GM21423 (cell line): ENCODE data around the gene NT5DC2.
"Not testable (repeated sequence)": the region's sequence is repeated elsewhere in the genome, so short reads cannot be mapped to it uniquely, and the experiment has no call there.

Experiments
- ATAC-seq: cut with Tn5 transposase; IDR thresholded peaks from one replicate; pipeline ENCODE4 v1.9.1; 2021; ENCODE audit warnings: mild to moderate bottlenecking, moderate library complexity; ENCODE audit not compliant: unreplicated experiment

NT5DC2 gene

GRCh38 chr3:52537726-52538421 is 4.2 kb upstream of the NT5DC2 start:
- ATAC-seq = no peak

DNA sequence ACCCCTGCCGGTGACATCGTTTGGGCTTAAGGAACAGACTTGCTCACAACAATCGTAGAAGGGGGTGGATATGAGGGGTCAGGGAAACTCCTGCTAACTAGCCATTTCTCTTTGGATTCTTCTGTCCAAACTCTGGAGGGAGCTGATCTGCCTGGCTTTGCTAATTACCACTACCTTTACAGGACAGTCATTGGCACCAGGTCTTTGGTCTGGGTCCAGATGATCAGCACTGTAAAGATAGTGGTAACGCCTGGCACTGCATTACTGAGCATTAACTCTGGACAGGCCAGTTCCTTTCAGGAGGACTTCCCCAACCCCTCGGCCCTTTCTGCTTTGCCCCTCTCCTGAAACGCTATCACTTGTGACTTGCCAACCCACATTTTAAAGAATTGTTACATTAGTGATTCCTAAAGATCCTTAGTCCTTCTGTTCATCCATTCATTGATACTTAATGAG is 3.5 kb upstream of the NT5DC2 start:
- ATAC-seq = no peak

- peak; percentile 83 for ATAC-seq
Observed at GRCh38 chr3:52536369-52537164, 2.9 kb upstream of the NT5DC2 start, which contains the start of gene UQCC5. Gene UQCC5, plus strand, starts transcription at chr3:52536605. Its CDS starts 151 bp downstream, at chr3:52536756.

GRCh38 chr3:52536112-52536368 is 2.4 kb upstream of the NT5DC2 start:
- ATAC-seq = no peak

GRCh38 chr3:52535411-52536111 is 1.9 kb upstream of the NT5DC2 start:
- no peak for ATAC-seq

GRCh38 chr3:52534281-52535183 is 875 bp upstream of the NT5DC2 start:
- ATAC-seq = no peak

DNA sequence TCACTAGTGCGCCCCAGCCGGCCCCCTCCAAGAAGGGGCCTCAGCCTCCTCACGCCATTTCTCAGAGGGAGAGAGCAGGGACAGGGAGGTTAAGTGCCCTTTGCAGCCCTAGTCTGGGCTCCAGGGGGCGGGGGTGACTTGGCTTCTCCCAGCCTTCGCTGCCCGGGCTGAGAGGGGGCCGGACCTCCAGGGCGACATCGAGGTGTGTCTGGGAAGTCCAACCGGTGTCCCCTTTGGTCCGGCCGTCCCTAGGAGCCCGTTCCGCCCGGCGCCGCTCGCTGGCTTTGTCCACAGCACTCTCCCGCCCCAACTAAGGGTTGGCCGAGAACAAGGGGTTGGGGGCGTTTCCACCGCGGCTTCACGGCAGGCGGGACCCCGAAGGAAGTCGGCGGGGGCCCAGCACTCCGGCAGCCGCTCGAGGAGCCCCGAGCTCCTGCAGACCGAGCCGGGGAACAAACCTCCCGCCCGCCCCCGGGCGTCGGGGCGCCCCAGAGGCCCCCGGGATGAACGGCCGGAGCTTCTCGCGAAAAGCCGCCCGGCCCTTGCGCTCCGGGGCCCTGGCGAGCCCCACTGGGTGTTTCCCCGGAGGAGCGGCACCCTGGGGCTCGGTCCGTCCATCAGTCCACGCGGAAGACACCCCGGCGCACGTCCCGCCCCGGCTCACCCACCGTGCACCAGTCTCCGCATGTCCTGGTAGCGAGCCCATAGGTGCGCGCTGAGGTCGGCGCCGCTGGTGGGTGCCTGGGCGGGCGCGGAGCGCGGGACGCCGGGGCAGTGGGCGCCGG is 627 bp downstream of the NT5DC2 start:
- peak; percentile 2 for ATAC-seq

- no peak for ATAC-seq
Observed at GRCh38 chr3:52532517-52532837, 1.2 kb downstream of the NT5DC2 start.

- no peak for ATAC-seq
Observed at GRCh38 chr3:52531860-52532516, 1.7 kb downstream of the NT5DC2 start.

- ATAC-seq = no peak
Observed at GRCh38 chr3:52530918-52531826, 2.5 kb downstream of the NT5DC2 start.

- no peak for ATAC-seq
Observed at GRCh38 chr3:52529376-52530333, 4.0 kb downstream of the NT5DC2 start.

GRCh38 chr3:52528586-52529375 is 4.9 kb downstream of the NT5DC2 start:
- no peak for ATAC-seq

DNA sequence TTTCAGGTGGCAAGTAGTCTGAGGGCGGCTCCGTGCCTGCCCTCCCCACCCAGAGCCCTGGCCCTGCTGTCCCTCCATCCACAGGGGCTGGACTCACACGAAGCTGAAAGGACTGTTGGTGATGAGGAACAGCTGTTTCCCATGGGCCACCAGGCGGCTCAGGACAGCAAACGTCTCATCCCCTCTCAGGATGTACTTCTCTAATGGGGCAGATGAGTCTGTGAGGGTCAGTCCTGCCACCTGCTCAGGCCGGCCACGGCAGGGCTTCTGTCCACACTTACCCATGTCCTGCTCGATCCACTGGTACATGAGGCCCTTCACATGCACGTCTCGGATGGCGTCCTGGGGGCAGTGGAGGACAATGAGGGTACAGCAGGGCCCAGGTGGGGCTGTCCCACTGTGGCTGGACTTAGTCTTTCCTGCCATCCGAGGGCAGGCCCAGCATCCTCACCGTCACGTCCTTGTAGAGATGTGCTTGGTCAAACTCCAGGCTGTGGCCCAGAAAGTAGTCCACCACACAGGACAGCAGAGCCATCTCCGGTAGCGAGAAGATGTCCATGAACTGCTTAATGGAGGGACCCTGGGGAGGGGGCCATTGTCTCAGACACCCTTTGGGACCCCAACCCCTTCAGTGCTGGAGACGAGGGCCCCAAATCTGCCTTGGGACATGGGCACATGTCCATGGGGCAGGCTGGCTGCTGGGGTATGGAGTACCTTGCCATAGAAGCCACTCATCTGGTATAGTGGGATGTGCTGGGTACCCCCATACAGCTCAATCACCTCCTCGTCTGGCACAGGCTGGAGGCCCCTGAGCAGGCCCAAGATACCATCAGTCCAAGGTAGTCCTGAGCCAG is 5.7 kb downstream of the NT5DC2 start:
- ATAC-seq = no peak

DNA sequence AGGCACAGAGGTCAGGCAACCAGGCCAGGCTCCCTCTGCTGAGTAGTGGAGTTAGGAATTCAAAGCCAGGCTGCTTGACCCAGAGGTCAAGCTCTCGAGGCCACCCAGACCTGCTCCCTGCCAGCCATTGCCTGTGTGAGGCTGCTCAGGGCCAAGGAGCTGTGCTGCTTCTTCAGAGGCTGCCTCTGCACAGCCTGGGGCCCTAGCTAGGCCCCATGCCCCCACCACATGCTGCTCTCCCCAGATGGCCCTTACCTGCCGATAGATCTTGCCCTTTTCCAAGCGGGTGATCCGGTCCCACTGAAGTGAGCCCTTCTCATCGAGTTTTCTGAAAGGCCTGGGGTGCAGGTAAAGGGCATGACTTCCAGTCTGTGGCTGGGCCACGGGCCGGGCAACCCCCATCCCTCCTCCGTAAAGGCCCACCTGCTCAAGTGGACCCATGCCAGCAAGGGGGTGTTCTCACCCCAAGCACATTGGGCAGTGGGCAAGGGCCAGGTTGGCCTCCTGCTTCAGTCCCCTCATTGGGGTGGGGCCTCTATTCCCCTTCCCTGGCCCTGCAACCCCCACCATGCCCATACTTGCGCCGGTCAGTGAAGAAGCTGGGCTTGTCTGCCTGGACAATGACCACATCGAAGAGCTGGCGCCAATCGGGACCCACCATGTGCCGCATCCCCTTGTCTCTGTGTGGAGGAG is 6.5 kb downstream of the NT5DC2 start:
- no peak for ATAC-seq

- ATAC-seq = not testable (repeated sequence)
Observed at GRCh38 chr3:52526671-52527038, 7.0 kb downstream of the NT5DC2 start.
